Hepatocyte (in vitro differentiated cells): ENCODE data around the gene INO80B.
"Not testable (repeated sequence)": the region's sequence is repeated elsewhere in the genome, so short reads cannot be mapped to it uniquely, and the experiment has no call there.

Experiments used
- CTCF ChIP-seq: fragments of 200-600 bp; sonication (generic); IDR thresholded peaks from 2 replicates; pipeline ENCODE4 v1.5.1; 2016; ENCODE audit warnings: antibody characterized with exemption, mild to moderate bottlenecking; ENCODE audit not compliant: poor library complexity
- EZH2phosphoT487 ChIP-seq: fragments of 200-600 bp; sonication (generic); IDR thresholded peaks from one replicate; pipeline ENCODE4 v1.6.1; 2018; ENCODE audit warnings: antibody characterized with exemption, mild to moderate bottlenecking, low read depth, moderate library complexity; ENCODE audit not compliant: unreplicated experiment, severe bottlenecking

- not testable (repeated sequence) for TF ChIP-seq CTCF, EZH2phosphoT487
Measured at GRCh38 chr2:74483675-74484164, 28.8 kb downstream of the INO80B start.
